Gastrocnemius medialis (tissue), 4 donors: ENCODE data around the gene ARL2BP.

Experiments
- CTCF ChIP-seq, 5 experiments: fragments of 450-650 bp in 3 of 5; fragments of 200-600 bp in 2 of 5; sonication (generic) in 2 of 5; IDR thresholded peaks in 4 of 5; conservative IDR thresholded peaks in 1 of 5; 1 replicate in 4 of 5; 2 replicates in 1 of 5; pipeline ENCODE4 v1.5.1; 2016 to 2019; ENCODE audit warnings: antibody characterized with exemption in 5 of 5, mild to moderate bottlenecking in 3 of 5, moderate library complexity in 3 of 5
- POLR2A ChIP-seq, 2 donors: fragments of 450-650 bp; IDR thresholded peaks; one replicate each; pipeline ENCODE4 v1.6.1; 2017; ENCODE audit warnings: antibody characterized with exemption in 2 of 2, mild to moderate bottlenecking in 2 of 2, moderate library complexity in 2 of 2

GRCh38 chr16:57204675-57205074, 40.4 kb upstream of the ARL2BP start:
- TF ChIP-seq CTCF (IDR thresholded peaks at IDR 0.05 in 4 of 5, conservative IDR thresholded peaks at IDR 0.05 in 1 of 5) (no peak), POLR2A (IDR thresholded peaks at IDR 0.05) (no peak)
